ENCODE measurements around the gene FAM98C.

Gene FAM98C

DNA sequence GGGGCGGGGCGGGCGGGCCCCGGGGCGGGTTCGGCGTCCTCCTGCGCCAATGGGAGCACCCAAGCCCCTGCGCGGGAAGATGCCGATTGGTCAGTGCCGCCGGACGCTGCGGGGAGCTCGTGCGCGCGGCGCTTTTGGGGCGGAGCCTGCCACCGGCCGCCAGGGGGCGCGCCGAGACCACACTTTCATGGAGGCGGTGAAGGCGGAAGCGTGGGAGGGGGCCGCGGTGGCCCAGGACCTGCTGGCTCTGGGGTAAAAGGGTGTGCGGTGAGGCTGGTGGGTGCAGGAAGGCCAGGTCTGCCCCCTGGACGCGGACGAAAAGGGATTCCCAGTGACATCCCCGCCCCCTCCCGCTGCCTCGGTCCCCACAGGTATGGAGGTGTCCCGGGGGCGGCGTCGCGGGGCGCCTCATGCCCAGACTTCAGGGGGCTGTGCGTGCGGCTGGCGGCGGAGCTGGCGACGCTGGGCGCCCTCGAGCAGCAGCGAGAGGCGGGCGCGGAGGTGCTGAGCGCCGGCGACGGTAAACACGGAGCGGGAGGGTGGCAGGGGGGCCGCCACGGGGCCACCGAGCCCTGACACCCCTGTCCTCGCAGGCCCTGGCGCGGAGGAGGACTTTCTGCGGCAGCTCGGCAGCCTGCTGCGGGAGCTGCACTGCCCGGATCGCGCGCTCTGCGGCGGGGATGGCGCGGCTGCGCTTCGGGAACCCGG lies at the start of gene FAM98C:
FAM98C (plus strand) TSS at position 127 of the 708 bp plus-strand sequence; CDS start at position 188, 61 bp downstream.
- H3K4me3 ChIP-seq (replicated peaks in 1 of 2; ENCODE audit: low read depth in 2 of 2, low read length in 2 of 2), result peak within 1 kb of the TSS; percentile 88 to 95
- peak; percentile 96 to 98 for DNase-seq (ENCODE audit: low read depth in 2 of 2)
- TF ChIP-seq, protein P1, sequence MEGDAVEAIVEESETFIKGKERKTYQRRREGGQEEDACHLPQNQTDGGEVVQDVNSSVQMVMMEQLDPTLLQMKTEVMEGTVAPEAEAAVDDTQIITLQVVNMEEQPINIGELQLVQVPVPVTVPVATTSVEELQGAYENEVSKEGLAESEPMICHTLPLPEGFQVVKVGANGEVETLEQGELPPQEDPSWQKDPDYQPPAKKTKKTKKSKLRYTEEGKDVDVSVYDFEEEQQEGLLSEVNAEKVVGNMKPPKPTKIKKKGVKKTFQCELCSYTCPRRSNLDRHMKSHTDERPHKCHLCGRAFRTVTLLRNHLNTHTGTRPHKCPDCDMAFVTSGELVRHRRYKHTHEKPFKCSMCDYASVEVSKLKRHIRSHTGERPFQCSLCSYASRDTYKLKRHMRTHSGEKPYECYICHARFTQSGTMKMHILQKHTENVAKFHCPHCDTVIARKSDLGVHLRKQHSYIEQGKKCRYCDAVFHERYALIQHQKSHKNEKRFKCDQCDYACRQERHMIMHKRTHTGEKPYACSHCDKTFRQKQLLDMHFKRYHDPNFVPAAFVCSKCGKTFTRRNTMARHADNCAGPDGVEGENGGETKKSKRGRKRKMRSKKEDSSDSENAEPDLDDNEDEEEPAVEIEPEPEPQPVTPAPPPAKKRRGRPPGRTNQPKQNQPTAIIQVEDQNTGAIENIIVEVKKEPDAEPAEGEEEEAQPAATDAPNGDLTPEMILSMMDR (IDR thresholded peaks at IDR 0.05; ENCODE audit: low read depth, low read length), result peak; percentile 64

DNA sequence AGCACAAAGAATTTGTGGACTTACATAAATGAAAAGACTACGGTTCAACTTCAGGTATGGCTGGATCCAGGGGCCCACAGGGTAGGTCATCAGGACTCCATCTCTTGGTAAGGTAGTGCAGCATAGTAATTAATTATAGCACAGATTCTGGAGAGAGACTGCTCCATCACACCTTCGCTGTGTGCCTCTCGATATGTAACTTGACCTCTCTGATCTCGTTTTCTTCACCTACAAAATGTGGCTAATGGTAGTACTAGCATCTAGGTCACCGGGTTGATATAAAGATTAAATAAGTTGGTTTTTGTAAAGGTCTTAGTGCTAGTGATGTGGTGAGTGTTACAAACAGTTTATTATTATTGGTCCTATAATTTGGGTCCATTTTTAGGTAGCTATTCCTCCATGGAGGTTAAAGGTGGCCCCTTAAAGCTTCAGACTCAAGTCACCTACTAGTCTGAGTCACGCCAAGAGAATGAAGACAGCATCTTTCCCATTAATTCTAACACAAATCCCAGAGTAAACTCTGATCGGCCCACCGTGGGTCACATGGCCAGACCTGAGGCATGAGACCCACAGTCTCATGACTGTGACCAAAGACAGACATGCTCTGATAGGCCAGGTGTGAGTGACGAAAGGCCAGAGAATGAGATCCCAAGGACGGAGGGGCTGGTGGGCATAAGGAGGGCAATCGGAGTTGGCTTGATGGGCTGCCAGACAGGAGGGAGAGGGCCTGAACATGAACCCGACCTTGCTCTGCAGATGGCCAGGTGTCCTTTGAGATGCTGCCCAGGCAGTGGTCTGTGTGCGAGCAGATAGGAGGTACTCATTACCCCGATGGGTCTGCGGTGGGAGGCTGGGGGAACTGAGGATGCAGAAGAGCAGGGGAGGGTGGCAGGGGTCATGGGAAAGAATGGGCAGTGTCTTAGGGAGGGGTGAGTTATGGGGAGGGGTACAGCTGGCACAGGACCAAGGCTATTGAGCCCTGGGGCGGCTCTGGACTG lies 46.9 kb upstream of the FAM98C start:
- DNase-seq (ENCODE audit: low read depth in 2 of 2), result no peak
- H3K4me3 ChIP-seq (replicated peaks in 1 of 2; ENCODE audit: low read depth in 2 of 2, low read length in 2 of 2), result no peak overlapping the region
- TF ChIP-seq, protein P1 (IDR thresholded peaks at IDR 0.05; ENCODE audit: low read depth, low read length), result no peak

DNA sequence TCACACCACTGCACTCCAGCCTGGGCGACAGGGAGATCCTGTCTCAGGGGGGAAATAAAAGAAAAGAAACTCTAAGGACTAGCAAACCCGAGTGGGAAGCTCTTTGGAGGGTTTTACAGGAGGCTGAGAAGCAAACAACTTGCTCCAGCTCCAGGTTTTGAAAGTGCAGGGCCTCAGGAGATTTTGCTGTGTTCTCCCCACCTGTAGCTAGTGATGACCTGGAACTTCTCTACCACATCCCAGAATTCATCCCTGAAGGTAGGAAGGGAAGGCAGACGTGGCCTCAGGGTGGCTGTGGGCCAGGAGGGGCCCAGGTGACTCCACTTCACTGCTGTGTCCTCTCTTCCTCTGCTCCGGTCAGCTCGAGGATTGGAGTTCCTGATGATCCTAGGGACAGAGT lies 44.8 kb upstream of the FAM98C start:
- TF ChIP-seq, protein P1 (IDR thresholded peaks at IDR 0.05; ENCODE audit: low read depth, low read length), result no peak
- H3K4me3 ChIP-seq (replicated peaks in 1 of 2; ENCODE audit: low read depth in 2 of 2, low read length in 2 of 2), result no peak overlapping the region
- DNase-seq (ENCODE audit: low read depth in 2 of 2), result no peak

DNA sequence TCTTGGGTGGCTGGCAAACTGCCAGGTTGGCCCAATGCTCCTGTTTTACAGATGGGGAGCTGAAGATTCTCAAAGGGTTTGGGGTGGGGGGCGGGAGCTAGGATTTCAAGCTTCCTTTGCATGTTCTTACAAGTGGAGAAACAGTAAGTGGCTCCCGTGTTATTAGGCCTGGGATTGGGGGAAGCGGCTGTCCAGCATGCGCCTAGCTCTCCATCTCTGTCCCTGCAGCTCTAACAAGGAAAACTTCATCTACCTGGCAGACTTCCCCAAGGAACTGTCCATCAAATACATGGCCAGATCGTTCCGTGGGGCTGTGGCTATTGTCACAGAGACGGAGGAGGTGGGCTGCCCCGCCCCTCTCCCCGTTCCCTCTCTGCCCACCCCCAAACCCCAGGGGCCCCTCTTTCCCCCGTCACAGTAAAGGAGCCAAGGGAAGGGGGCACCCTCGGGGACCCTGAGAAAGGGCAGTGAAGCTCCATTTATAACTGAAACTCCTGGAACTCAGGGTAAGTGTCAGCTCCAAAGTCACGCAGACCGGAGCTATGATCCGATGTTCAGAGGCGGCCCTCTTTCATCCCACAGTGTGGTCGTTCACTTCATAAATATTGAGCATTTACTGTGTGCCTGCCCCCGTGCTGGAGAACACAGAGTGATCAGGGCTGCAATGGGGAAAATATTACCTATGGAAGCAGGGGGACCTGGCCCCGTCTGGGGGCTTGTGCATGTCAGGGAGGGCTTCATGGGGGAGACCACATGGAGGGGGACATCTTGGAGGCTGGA lies 43.5 kb upstream of the FAM98C start:
- H3K4me3 ChIP-seq (replicated peaks in 1 of 2; ENCODE audit: low read depth in 2 of 2, low read length in 2 of 2), result no peak overlapping the region
- TF ChIP-seq, protein P1 (IDR thresholded peaks at IDR 0.05; ENCODE audit: low read depth, low read length), result no peak
- DNase-seq (ENCODE audit: low read depth in 2 of 2), result no peak

DNA sequence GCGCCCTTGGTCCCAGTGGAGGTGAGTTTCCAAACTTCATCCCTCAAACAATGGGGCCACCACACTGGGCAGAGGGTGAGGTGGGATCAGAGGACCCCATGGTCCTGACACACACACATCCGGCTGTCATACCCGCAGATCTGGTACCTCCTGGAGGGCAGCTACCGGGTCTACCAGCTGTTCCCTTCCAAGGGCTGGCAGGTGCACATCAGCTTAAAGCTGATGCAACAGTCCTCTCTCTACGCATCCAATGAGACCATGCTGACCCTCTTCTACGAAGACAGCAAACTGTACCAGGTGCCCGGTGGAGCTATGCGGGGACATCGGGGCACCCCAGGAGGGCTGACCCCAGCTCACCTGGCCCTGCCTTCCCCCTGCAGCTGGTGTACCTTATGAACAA lies 42.5 kb upstream of the FAM98C start:
- no peak overlapping the region for H3K4me3 ChIP-seq (replicated peaks in 1 of 2; ENCODE audit: low read depth in 2 of 2, low read length in 2 of 2)
- TF ChIP-seq, protein P1 (IDR thresholded peaks at IDR 0.05; ENCODE audit: low read depth, low read length), result no peak
- DNase-seq (ENCODE audit: low read depth in 2 of 2), result no peak
